NT2/D1 (cell line): ENCODE data around the gene SLC6A18.

Experiments
- SUZ12 ChIP-seq: IDR thresholded peaks from 2 replicates; pipeline ENCODE4 v1.6.1; 2011; ENCODE audit not compliant: insufficient read length, insufficient read depth; ENCODE audit errors: extremely low read depth
- YY1 ChIP-seq: IDR thresholded peaks from 2 replicates; pipeline ENCODE4 v1.6.1; 2011; ENCODE audit not compliant: insufficient read length, insufficient read depth
- ZNF274 ChIP-seq: IDR thresholded peaks from 2 replicates; pipeline ENCODE4 v1.6.1; 2011; ENCODE audit warnings: mild to moderate bottlenecking, low read depth, low read length

DNA sequence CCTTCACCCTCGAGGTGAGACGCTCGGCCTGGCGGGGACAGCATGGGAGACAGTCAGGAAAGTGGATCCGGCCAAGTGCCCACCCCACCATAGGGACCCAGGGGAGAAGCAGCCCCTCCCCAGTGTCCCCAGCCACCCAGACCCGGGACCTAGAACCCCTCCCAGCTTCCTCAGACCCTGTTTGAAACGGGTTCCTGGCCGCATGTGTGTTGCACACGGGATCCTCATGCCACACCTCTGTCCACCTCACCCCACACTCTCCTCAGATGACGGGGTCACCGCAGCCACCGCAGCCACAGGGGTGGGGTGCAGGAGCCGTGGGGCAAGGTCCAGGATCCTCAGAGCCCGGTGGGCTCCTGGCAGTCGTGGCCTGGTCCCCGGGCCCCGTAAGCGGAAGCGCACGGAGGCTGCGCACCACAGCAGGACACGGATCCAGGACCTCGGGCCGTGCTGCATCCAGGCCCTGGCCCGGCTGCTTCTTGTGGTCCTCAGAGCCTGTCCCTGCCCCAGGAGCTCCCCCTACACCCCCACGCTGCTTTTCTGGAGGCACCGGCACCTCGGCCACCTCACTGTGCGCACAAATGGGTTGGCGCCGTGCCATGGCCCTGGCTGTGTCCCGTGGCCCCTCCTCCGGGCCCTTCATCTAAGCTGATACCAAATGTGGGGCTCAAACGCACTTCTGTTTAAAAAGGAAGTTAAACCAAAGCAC lies 54.4 kb downstream of the SLC6A18 start:
- TF ChIP-seq SUZ12 (no peak), YY1 (no peak), ZNF274 (no peak)
